Left lung (tissue), 10 donors: ENCODE results near the gene FBXL2. TPM values are rescaled to one million over a fixed set of nuclear protein-coding genes. Genes with fewer than 3 reads are reported as not detected.
A peak's percentile ranks its signal among the peaks of the same experiment; 100 is the strongest.
"Not testable (repeated sequence)": the region's sequence is repeated elsewhere in the genome, so short reads cannot be mapped to it uniquely, and the experiment has no call there.

ENCODE experiments used
- ATAC-seq: fragments of 200-7000 bp; cut with Tn5 transposase; one replicate; pipeline ENCODE4 v1.9.1; 2020; ENCODE audit warnings: moderate library complexity
- DNase-seq, 4 donors: peaks; one replicate each; pipeline ENCODE4 v3.0.0-alpha.2; 2013 to 2020
- H3K27ac ChIP-seq, 2 donors: fragments of 200-600 bp; sonication (generic) in 1 of 2; one replicate each; pipeline versions ENCODE4 v1.5.0 to v1.8.0; 2020 to 2021
- H3K27me3 ChIP-seq, 2 donors: fragments of 200-600 bp; sonication (generic) in 1 of 2; one replicate each; pipeline versions ENCODE4 v1.5.0 to v1.8.0; 2020 to 2021
- H3K36me3 ChIP-seq, 2 donors: fragments of 200-600 bp; sonication (generic) in 1 of 2; one replicate each; pipeline versions ENCODE4 v1.5.0 to v1.8.0; 2020 to 2021
- H3K4me1 ChIP-seq, 2 donors: fragments of 200-600 bp; one replicate each; pipeline ENCODE4 v1.8.0; 2021
- H3K4me3 ChIP-seq, 2 donors: fragments of 200-600 bp; sonication (generic) in 1 of 2; one replicate each; pipeline versions ENCODE4 v1.5.0 to v1.8.0; 2020 to 2021; ENCODE audit warnings: mild to moderate bottlenecking in 1 of 2
- H3K9me3 ChIP-seq, 2 donors: fragments of 200-600 bp; sonication (generic) in 1 of 2; one replicate each; pipeline versions ENCODE4 v1.5.0 to v1.8.0; 2020 to 2021
- CTCF ChIP-seq, 2 donors: fragments of 200-600 bp; sonication (generic) in 1 of 2; IDR thresholded peaks; one replicate each; pipeline versions ENCODE4 v1.5.0 to v1.8.0; 2021; ENCODE audit warnings: antibody characterized with exemption in 2 of 2
- intact Hi-C, 2 donors: fragments of 100-400 bp; cut with DNase I; formaldehyde crosslinking; loops; one replicate each; pipeline versions ENCODE4 v1.11.2 to v1.14.2; 2022
- polyA plus RNA-seq, 6 donors: library from polyadenylated mRNA; unstranded; fragments of 120-200 nt; gene quantifications; one replicate each; pipeline ENCODE4 v1.2.1, GENCODE V29; 2013; ENCODE audit not compliant: insufficient read length in 6 of 6
- total RNA-seq, 2 donors: library from RNA; stranded (reverse); fragmentation: NEBNext Ultra II Directional; extraction: Animal tissue kit (Norgen Biotek cat#: 25700); gene quantifications; one replicate each; pipeline ENCODE4 v1.2.1, GENCODE V29; 2021
- donor health status: DM: no; HTN: yes; CAD: no.
- donor health status: DM: no; HTN: no; CAD: no.

The FBXL2 gene
- total and polyA plus RNA-seq, 8 donors, result 7.5 to 35.7 (median 29.9) TPM

- no peak for ATAC-seq
- no peak for TF ChIP-seq CTCF (IDR thresholded peaks at IDR 0.05)
- Histone ChIP-seq H3K4me1 (peaks cover 5 to 63% of the 10 kb centered on the region in 2 donors), H3K27me3 (no peaks in the 10 kb centered on the region), H3K27ac (no peak overlapping the region), H3K9me3 (no peaks in the 10 kb centered on the region), H3K4me3 (no peak overlapping the region), H3K36me3 (peaks cover 0 to 39% of the 10 kb centered on the region in 2 donors)
- intact Hi-C loops, result no loop called here
- no peak for DNase-seq
These were observed 148.8 kb downstream of the FBXL2 start for GRCh38 chr3:33426068-33426467.

GRCh38 chr3:33426630-33427317 lies 149.5 kb downstream of the FBXL2 start:
- no peak for TF ChIP-seq CTCF (IDR thresholded peaks at IDR 0.05)
- ATAC-seq (no peak), DNase-seq (no peak)
- intact Hi-C loops, result no loop called here
- Histone ChIP-seq H3K27me3 (no peaks in the 10 kb centered on the region), H3K9me3 (no peaks in the 10 kb centered on the region), H3K4me3 (no peak overlapping the region), H3K4me1 (peaks cover 5 to 70% of the 10 kb centered on the region in 2 donors), H3K36me3 (peaks cover 0 to 32% of the 10 kb centered on the region in 2 donors), H3K27ac (no peak overlapping the region)

- H3K27ac ChIP-seq, result no peak overlapping the region
- peaks cover 9 to 90% of the 10 kb centered on the region in 2 donors for H3K4me1 ChIP-seq
- H3K27me3 ChIP-seq, result no peaks in the 10 kb centered on the region
- DNase-seq (peak in 1 of 4 donors; percentile 5), ATAC-seq (peak; percentile 16)
- TF ChIP-seq CTCF (IDR thresholded peaks at IDR 0.05), result no peak
- peaks cover 0 to 14% of the 10 kb centered on the region in 2 donors for H3K36me3 ChIP-seq
- no peak overlapping the region for H3K4me3 ChIP-seq
- H3K9me3 ChIP-seq, result no peaks in the 10 kb centered on the region
- intact Hi-C loops, result no loop called here
These were observed 151.5 kb downstream of the FBXL2 start for GRCh38 chr3:33428734-33429133.

GRCh38 chr3:33429306-33429705 lies 152.1 kb downstream of the FBXL2 start:
- Histone ChIP-seq H3K36me3 (peaks cover 0 to 10% of the 10 kb centered on the region in 2 donors), H3K4me1 (peaks cover 9 to 91% of the 10 kb centered on the region in 2 donors)
- intact Hi-C loops, DNase-seq, H3K4me3 ChIP-seq, ATAC-seq, H3K27me3 ChIP-seq, H3K9me3 ChIP-seq, H3K27ac ChIP-seq: not testable (repeated sequence)

- H3K4me1 ChIP-seq, result peaks cover 9 to 94% of the 10 kb centered on the region in 2 donors
- intact Hi-C loops, result no loop called here
- no peak for ATAC-seq
- DNase-seq, result no peak
- no peaks in the 10 kb centered on the region for H3K9me3 ChIP-seq
- no peaks in the 10 kb centered on the region for H3K27me3 ChIP-seq
- TF ChIP-seq CTCF (IDR thresholded peaks at IDR 0.05), result no peak
- H3K36me3 ChIP-seq, result peaks cover 0 to 3% of the 10 kb centered on the region in 2 donors
- no peak overlapping the region for H3K4me3 ChIP-seq
- no peak overlapping the region for H3K27ac ChIP-seq
These were observed 152.8 kb downstream of the FBXL2 start for GRCh38 chr3:33430061-33430460.

GRCh38 chr3:33430571-33430970 lies 153.3 kb downstream of the FBXL2 start:
- no peak for TF ChIP-seq CTCF (IDR thresholded peaks at IDR 0.05)
- H3K4me3 ChIP-seq, result no peak overlapping the region
- DNase-seq (no peak), ATAC-seq (no peak)
- H3K27ac ChIP-seq, result no peak overlapping the region
- H3K36me3 ChIP-seq, result no peaks in the 10 kb centered on the region
- no peaks in the 10 kb centered on the region for H3K27me3 ChIP-seq
- H3K9me3 ChIP-seq, result no peaks in the 10 kb centered on the region
- intact Hi-C loops, result no loop called here
- peaks cover 9 to 94% of the 10 kb centered on the region in 2 donors for H3K4me1 ChIP-seq
